ENCODE data around the gene DCUN1D2.

DCUN1D2 gene

GRCh38 chr13:113506871-113507388 lies 16.4 kb upstream of the DCUN1D2 start:
- H3K4me3 Mint-ChIP-seq: no peak overlapping the region
- no peak for DNase-seq (ENCODE audit: low spot score in 2 of 2)
- ATAC-seq: no peak
- H3K4me1 Mint-ChIP-seq: peaks cover 14% of the 10 kb centered on the region
- no peak overlapping the region for H3K27ac Mint-ChIP-seq
- peaks cover 63% of the 10 kb centered on the region for H3K36me3 Mint-ChIP-seq
- no peaks in the 10 kb centered on the region for H3K9me3 Mint-ChIP-seq

GRCh38 chr13:113506025-113506685 lies 15.6 kb upstream of the DCUN1D2 start:
- Mint-ChIP-seq H3K4me1 (peaks cover 14% of the 10 kb centered on the region), H3K9me3 (no peaks in the 10 kb centered on the region), H3K27ac (no peak overlapping the region), H3K4me3 (no peak overlapping the region), H3K36me3 (peaks cover 71% of the 10 kb centered on the region)
- ATAC-seq: no peak
- DNase-seq (ENCODE audit: low spot score in 2 of 2): no peak

GRCh38 chr13:113502686-113503085 lies 12.2 kb upstream of the DCUN1D2 start:
- Mint-ChIP-seq H3K4me3 (no peak overlapping the region), H3K36me3 (peaks cover 87% of the 10 kb centered on the region), H3K27ac (no peak overlapping the region), H3K9me3 (no peaks in the 10 kb centered on the region), H3K4me1 (no peaks in the 10 kb centered on the region)
- ATAC-seq: no peak
- DNase-seq (ENCODE audit: low spot score in 2 of 2): peak in 1 of 2 donors; percentile 36

GRCh38 chr13:113500530-113501265 lies 10.2 kb upstream of the DCUN1D2 start:
- no peaks in the 10 kb centered on the region for H3K9me3 Mint-ChIP-seq
- H3K4me1 Mint-ChIP-seq: peaks cover 5% of the 10 kb centered on the region
- no peak overlapping the region for H3K27ac Mint-ChIP-seq
- ATAC-seq: no peak
- DNase-seq (ENCODE audit: low spot score in 2 of 2): peak in 1 of 2 donors; percentile 35
- no peak overlapping the region for H3K4me3 Mint-ChIP-seq
- H3K36me3 Mint-ChIP-seq: peaks cover 95% of the 10 kb centered on the region

- Mint-ChIP-seq H3K36me3 (peaks cover 95% of the 10 kb centered on the region), H3K4me3 (no peak overlapping the region), H3K27ac (no peak overlapping the region), H3K4me1 (peaks cover 12% of the 10 kb centered on the region), H3K9me3 (no peaks in the 10 kb centered on the region)
- no peak for ATAC-seq
- peak in 1 of 2 donors; percentile 18 for DNase-seq (ENCODE audit: low spot score in 2 of 2)
Measured at GRCh38 chr13:113499936-113500335, 9.4 kb upstream of the DCUN1D2 start.

GRCh38 chr13:113498905-113499304 lies 8.4 kb upstream of the DCUN1D2 start:
- Mint-ChIP-seq H3K9me3 (no peaks in the 10 kb centered on the region), H3K36me3 (peaks cover 89% of the 10 kb centered on the region), H3K4me1 (peaks cover 19% of the 10 kb centered on the region), H3K27ac (no peak overlapping the region), H3K4me3 (no peak overlapping the region)
- no peak for ATAC-seq
- peak in 1 of 2 donors; percentile 29 for DNase-seq (ENCODE audit: low spot score in 2 of 2)

- no peaks in the 10 kb centered on the region for H3K9me3 Mint-ChIP-seq
- H3K4me1 Mint-ChIP-seq: peaks cover 29% of the 10 kb centered on the region
- no peak for DNase-seq (ENCODE audit: low spot score in 2 of 2)
- peaks cover 75% of the 10 kb centered on the region for H3K36me3 Mint-ChIP-seq
- no peak overlapping the region for H3K27ac Mint-ChIP-seq
- no peak overlapping the region for H3K4me3 Mint-ChIP-seq
- no peak for ATAC-seq
Measured at GRCh38 chr13:113497217-113497616, 6.7 kb upstream of the DCUN1D2 start.

- ATAC-seq (no peak), DNase-seq (ENCODE audit: low spot score in 2 of 2) (no peak)
- Mint-ChIP-seq H3K4me1 (peaks cover 29% of the 10 kb centered on the region), H3K9me3 (no peaks in the 10 kb centered on the region), H3K4me3 (peak overlapping the region; percentile 9), H3K36me3 (peaks cover 65% of the 10 kb centered on the region), H3K27ac (peak overlapping the region; percentile 61)
Measured at GRCh38 chr13:113495494-113496210, 5.1 kb upstream of the DCUN1D2 start.

- H3K4me1 Mint-ChIP-seq: peaks cover 46% of the 10 kb centered on the region
- H3K4me3 Mint-ChIP-seq: peak overlapping the region; percentile 83
- peaks cover 50% of the 10 kb centered on the region for H3K36me3 Mint-ChIP-seq
- peak overlapping the region; percentile 87 for H3K27ac Mint-ChIP-seq
- ATAC-seq (peak; percentile 76), DNase-seq (ENCODE audit: low spot score in 2 of 2) (no peak)
- H3K9me3 Mint-ChIP-seq: no peaks in the 10 kb centered on the region
Measured at GRCh38 chr13:113493315-113493951, 2.9 kb upstream of the DCUN1D2 start.

GRCh38 chr13:113491982-113492381 lies 1.5 kb upstream of the DCUN1D2 start:
- Mint-ChIP-seq H3K36me3 (peaks cover 38% of the 10 kb centered on the region), H3K9me3 (no peaks in the 10 kb centered on the region), H3K4me3 (peak overlapping the region; percentile 83), H3K4me1 (peaks cover 59% of the 10 kb centered on the region), H3K27ac (peak overlapping the region; percentile 58)
- ATAC-seq: no peak
- no peak for DNase-seq (ENCODE audit: low spot score in 2 of 2)

GRCh38 chr13:113491418-113491883 lies 940 bp upstream of the DCUN1D2 start:
- Mint-ChIP-seq H3K36me3 (peaks cover 33% of the 10 kb centered on the region), H3K9me3 (no peaks in the 10 kb centered on the region), H3K4me3 (peak overlapping the region; percentile 83), H3K27ac (peak overlapping the region; percentile 58), H3K4me1 (peaks cover 59% of the 10 kb centered on the region)
- ATAC-seq (no peak), DNase-seq (ENCODE audit: low spot score in 2 of 2) (no peak)

- ATAC-seq: peak; percentile 45
- peak; percentile 26 to 76 for DNase-seq (ENCODE audit: low spot score in 2 of 2)
- H3K27ac Mint-ChIP-seq: peak overlapping the region; percentile 77
- H3K4me1 Mint-ChIP-seq: peaks cover 53% of the 10 kb centered on the region
- no peaks in the 10 kb centered on the region for H3K9me3 Mint-ChIP-seq
- peak overlapping the region; percentile 83 for H3K4me3 Mint-ChIP-seq
- H3K36me3 Mint-ChIP-seq: peaks cover 19% of the 10 kb centered on the region
Measured at GRCh38 chr13:113489549-113490495, 689 bp downstream of the DCUN1D2 start.

- peaks cover 17% of the 10 kb centered on the region for H3K36me3 Mint-ChIP-seq
- peaks cover 52% of the 10 kb centered on the region for H3K4me1 Mint-ChIP-seq
- H3K4me3 Mint-ChIP-seq: peak overlapping the region; percentile 83
- ATAC-seq (no peak), DNase-seq (ENCODE audit: low spot score in 2 of 2) (peak in 1 of 2 donors; percentile 42)
- H3K9me3 Mint-ChIP-seq: no peaks in the 10 kb centered on the region
- H3K27ac Mint-ChIP-seq: peak overlapping the region; percentile 77
Measured at GRCh38 chr13:113489171-113489548, 1.4 kb downstream of the DCUN1D2 start.

GRCh38 chr13:113488283-113488682 lies 2.2 kb downstream of the DCUN1D2 start:
- H3K27ac Mint-ChIP-seq: no peak overlapping the region
- no peaks in the 10 kb centered on the region for H3K9me3 Mint-ChIP-seq

More at GRCh38 chr13:113488283-113488682, 2.2 kb downstream of the DCUN1D2 start:
- ATAC-seq (no peak), DNase-seq (ENCODE audit: low spot score in 2 of 2) (peak in 1 of 2 donors; percentile 26)
- H3K4me1 Mint-ChIP-seq: peaks cover 52% of the 10 kb centered on the region
- peaks cover 13% of the 10 kb centered on the region for H3K36me3 Mint-ChIP-seq
- H3K4me3 Mint-ChIP-seq: peak overlapping the region; percentile 23
